HCT116 (cell line): ENCODE measurements around the gene ARHGEF37. TPM values are rescaled to one million over a fixed set of nuclear protein-coding genes. Genes with fewer than 3 reads are reported as not detected.

Source experiments
- ATAC-seq: fragments of 200-7000 bp; cut with Tn5 transposase; 2 replicates; pipeline ENCODE4 v1.9.1; 2020; ENCODE audit warnings: mild to moderate bottlenecking, moderate library complexity
- BruUV-seq: library from RNA; stranded (reverse); fragments of 400-500 nt; replicated peaks from 2 replicates; lab custom pipeline; 2021; lab: Mats Ljungman, UMichigan
- CTCF ChIA-PET: fragments of 300-600 bp; sonication (Branson Sonifier 250); formaldehyde crosslinking; loops from one replicate; lab custom pipeline; 2021; ENCODE audit warnings: antibody characterized with exemption; lab: Charles Lee
- POLR2A ChIA-PET: fragments of 300-600, 350-600 bp; sonication (Branson Sonifier 250); formaldehyde crosslinking; loops from one replicate; lab custom pipeline; 2021; ENCODE audit warnings: antibody characterized with exemption; lab: Charles Lee
- RAD21 ChIA-PET, 2 experiments: fragments of 300-600 bp; sonication (Branson Sonifier 250); formaldehyde crosslinking; loops; one replicate each; lab custom pipeline; 2023; ENCODE audit warnings: low total read pairs in 2 of 2; ENCODE audit not compliant: uncharacterized antibody in 2 of 2, unreplicated experiment in 2 of 2, low non-redundant PET in 1 of 2; lab: Charles Lee
- DNase-seq: peaks from one replicate; pipeline ENCODE4 v3.0.0-alpha.2; 2010; ENCODE audit warnings: low read depth, low spot score
- H2AFZ ChIP-seq: fragments of 200-600 bp; shearing (Covaris generic), sonication (generic); 2 replicates; pipeline ENCODE4 v1.6.1; 2017; ENCODE audit warnings: low read depth, mixed run types, mixed read lengths, antibody characterized with exemption, low read length; ENCODE audit not compliant: poor library complexity, severe bottlenecking
- H3K27ac ChIP-seq: 2 replicates; pipeline ENCODE4 v1.5.1; 2012; ENCODE audit warnings: low read depth, low read length
- H3K27me3 ChIP-seq: fragments of 200-600 bp; sonication (generic); 2 replicates; pipeline ENCODE4 v1.6.1; 2016; ENCODE audit warnings: mixed run types, low read length, mixed read lengths; ENCODE audit not compliant: insufficient read depth
- H3K36me3 ChIP-seq, 2 experiments: fragments of 200-500 bp in 1 of 2; fragments of 200-600 bp in 1 of 2; sonication (Bioruptor generic) in 1 of 2; sonication (generic) in 1 of 2; 2 replicates each; pipeline versions ENCODE4 v1.5.1 to v1.6.1; 2014 to 2016; ENCODE audit warnings: low read length in 2 of 2, inconsistent platforms in 1 of 2, mixed read lengths in 1 of 2, mixed run types in 1 of 2; ENCODE audit not compliant: insufficient read depth in 2 of 2, control insufficient read depth in 1 of 2
- H3K4me1 ChIP-seq, 2 experiments: fragments of 200-600 bp in 1 of 2; sonication (generic) in 1 of 2; 2 replicates each; pipeline versions ENCODE4 v1.5.1 to v1.6.1; 2012 to 2017; ENCODE audit warnings: low read length in 2 of 2, inconsistent platforms in 1 of 2, mild to moderate bottlenecking in 1 of 2, mixed read lengths in 1 of 2, mixed run types in 1 of 2, moderate library complexity in 1 of 2; ENCODE audit not compliant: insufficient read depth in 2 of 2, control insufficient read depth in 1 of 2
- H3K4me2 ChIP-seq: fragments of 200-600 bp; sonication (generic); 2 replicates; pipeline ENCODE4 v1.6.1; 2017; ENCODE audit warnings: mixed run types, low read length, mixed read lengths
- H3K4me3 ChIP-seq, 2 experiments: fragments of 200-600 bp in 1 of 2; sonication (generic) in 1 of 2; replicated peaks in 1 of 2; 2 replicates each; pipeline ENCODE4 v1.5.1; 2011 to 2016; ENCODE audit warnings: low read length in 2 of 2, control low read depth in 1 of 2, low read depth in 1 of 2, mild to moderate bottlenecking in 1 of 2, mixed read lengths in 1 of 2, mixed run types in 1 of 2
- H3K79me2 ChIP-seq: fragments of 200-600 bp; sonication (generic); 2 replicates; pipeline ENCODE4 v1.6.1; 2017; ENCODE audit warnings: mild to moderate bottlenecking, mixed run types, low read length, moderate library complexity, mixed read lengths; ENCODE audit not compliant: insufficient read depth
- H3K9ac ChIP-seq: fragments of 200-600 bp; sonication (generic); 2 replicates; pipeline ENCODE4 v1.6.1; 2016; ENCODE audit warnings: low read length, mixed read lengths
- H3K9me2 ChIP-seq: fragments of 200-600 bp; sonication (generic), shearing (Covaris generic); 2 replicates; pipeline ENCODE4 v1.6.1; 2017; ENCODE audit warnings: mixed run types, mild to moderate bottlenecking, moderate library complexity; ENCODE audit not compliant: insufficient read depth
- H3K9me3 ChIP-seq, 2 experiments: fragments of 200-500 bp in 1 of 2; fragments of 200-600 bp in 1 of 2; sonication (Bioruptor generic) in 1 of 2; sonication (generic) in 1 of 2; 2 replicates each; pipeline ENCODE4 v1.6.1; 2014 to 2017; ENCODE audit warnings: low read length in 2 of 2, mixed read lengths in 2 of 2, inconsistent platforms in 1 of 2, low read depth in 1 of 2, mild to moderate bottlenecking in 1 of 2, mixed run types in 1 of 2, moderate library complexity in 1 of 2; ENCODE audit not compliant: control insufficient read depth in 1 of 2, insufficient read depth in 1 of 2
- H4K20me1 ChIP-seq: fragments of 200-600 bp; sonication (generic), shearing (Covaris generic); 2 replicates; pipeline ENCODE4 v1.6.1; 2017; ENCODE audit warnings: mixed run types, mild to moderate bottlenecking, moderate library complexity; ENCODE audit not compliant: insufficient read depth
- CBX3 ChIP-seq: IDR thresholded peaks from 2 replicates; pipeline ENCODE4 v1.6.1; 2012; ENCODE audit warnings: low read depth
- CEBPB ChIP-seq: IDR thresholded peaks from 2 replicates; pipeline ENCODE4 v1.6.1; 2012; ENCODE audit warnings: low read depth
- EGR1 ChIP-seq: IDR thresholded peaks from 2 replicates; pipeline ENCODE4 v1.6.1; 2012; ENCODE audit warnings: low read depth
- EZH2phosphoT487 ChIP-seq: fragments of 200-600 bp; IDR thresholded peaks from 2 replicates; pipeline ENCODE4 v1.6.1; 2018; ENCODE audit warnings: antibody characterized with exemption, borderline replicate concordance
- JUND ChIP-seq: IDR thresholded peaks from 2 replicates; pipeline ENCODE4 v1.6.1; 2012
- RAD21 ChIP-seq: IDR thresholded peaks from 2 replicates; pipeline ENCODE4 v1.6.1; 2012; ENCODE audit warnings: low read depth, mild to moderate bottlenecking
- SIN3A ChIP-seq: IDR thresholded peaks from 2 replicates; pipeline ENCODE4 v1.6.1; 2012; ENCODE audit warnings: low read depth
- SP1 ChIP-seq: IDR thresholded peaks from 2 replicates; pipeline ENCODE4 v1.6.1; 2012; ENCODE audit warnings: low read depth
- TCF7L2 ChIP-seq: IDR thresholded peaks from 2 replicates; pipeline ENCODE4 v1.7.0; 2011; ENCODE audit warnings: borderline replicate concordance, inconsistent platforms; ENCODE audit not compliant: insufficient read depth, insufficient read length; ENCODE audit errors: extremely low read depth
- YY1 ChIP-seq: IDR thresholded peaks from 2 replicates; pipeline ENCODE4 v1.6.1; 2011; ENCODE audit warnings: low read length, low read depth, moderate library complexity, mild to moderate bottlenecking; ENCODE audit not compliant: insufficient replicate concordance; ENCODE audit errors: extremely low read depth
- ZFX ChIP-seq: fragments of 450-650 bp; IDR thresholded peaks from 2 replicates; pipeline ENCODE4 v1.6.1; 2017
- ZNF274 ChIP-seq: fragments of 200-500 bp; sonication (Bioruptor generic); IDR thresholded peaks from 2 replicates; pipeline ENCODE4 v1.6.1; 2014; ENCODE audit warnings: mild to moderate bottlenecking, low read depth, low read length, inconsistent platforms
- intact Hi-C: fragments of 100-400 bp; cut with micrococcal nuclease; formaldehyde crosslinking; loops from 2 replicates; pipeline ENCODE4 v1.10.0; 2022
- total RNA-seq: library from RNA; stranded (reverse); gene quantifications from one replicate; pipeline ENCODE4 v1.2.1, GENCODE V29; 2021; ENCODE audit not compliant: unreplicated experiment
- TF ChIP-seq, protein P1 (sequence below): IDR thresholded peaks from 2 replicates; pipeline ENCODE4 v1.6.1; 2012
- TF ChIP-seq, protein P2 (sequence below): IDR thresholded peaks from 2 replicates; pipeline ENCODE4 v1.6.1; 2011; ENCODE audit warnings: mild to moderate bottlenecking, low read length, moderate library complexity; ENCODE audit not compliant: insufficient replicate concordance; ENCODE audit errors: extremely low read depth
- TF ChIP-seq, protein P3 (sequence below), 3 experiments: fragments of 200-600 bp in 1 of 3; sonication (generic) in 1 of 3; IDR thresholded peaks in 2 of 3; conservative IDR thresholded peaks in 1 of 3; 2 replicates each; pipeline ENCODE4 v1.5.1; 2012 to 2017; ENCODE audit warnings: low read depth in 2 of 3, low read length in 2 of 3, antibody characterized with exemption in 1 of 3, borderline replicate concordance in 1 of 3, control low read depth in 1 of 3, mild to moderate bottlenecking in 1 of 3, mixed read lengths in 1 of 3, mixed run types in 1 of 3, moderate library complexity in 1 of 3; ENCODE audit not compliant: insufficient read depth in 1 of 3

Gene ARHGEF37
- total RNA-seq, 1 experiment from 2014 or later, result 7.0 TPM

GRCh38 chr5:149609640-149610219 is 28.4 kb downstream of the ARHGEF37 start:
- no peak for DNase-seq
- RAD21 ChIA-PET, result no interaction called here
- ATAC-seq, result no peak
- Histone ChIP-seq H3K36me3 (peaks cover 0 to 7% of the 10 kb centered on the region in 2 experiments; a peak in 1 of 4 replicates), H4K20me1 (no peaks in the 10 kb centered on the region), H3K27ac (no peak overlapping the region), H3K9me3 (peaks cover 8 to 9% of the 10 kb centered on the region in 2 experiments; a peak in 2 of 4 replicates), H3K4me2 (no peak overlapping the region), H3K4me1 (peaks cover 16 to 43% of the 10 kb centered on the region in 2 experiments), H3K9ac (no peak overlapping the region), H3K79me2 (no peaks in the 10 kb centered on the region), H3K4me3 (no peak overlapping the region), H3K9me2 (no peaks in the 10 kb centered on the region), H3K27me3 (no peaks in the 10 kb centered on the region), H2AFZ (no peak overlapping the region)
- POLR2A ChIA-PET, result no interaction called here
- CTCF ChIA-PET, result interaction anchor here (1.7 kb wide), 1 partner anchor 9 kb away, joined by 8 read pairs; no protein-coding TSS in a partner anchor
- intact Hi-C loops, result no loop called here
- TF ChIP-seq, protein P1, sequence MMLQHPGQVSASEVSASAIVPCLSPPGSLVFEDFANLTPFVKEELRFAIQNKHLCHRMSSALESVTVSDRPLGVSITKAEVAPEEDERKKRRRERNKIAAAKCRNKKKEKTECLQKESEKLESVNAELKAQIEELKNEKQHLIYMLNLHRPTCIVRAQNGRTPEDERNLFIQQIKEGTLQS, result no peak
- TF ChIP-seq RAD21 (no peak), JUND (no peak), EZH2phosphoT487 (no peak), YY1 (no peak), EGR1 (no peak), CEBPB (no peak), CBX3 (no peak), TCF7L2 (no peak), ZNF274 (no peak), SP1 (no peak), ZFX (no peak), SIN3A (no peak)
- TF ChIP-seq, protein P2, sequence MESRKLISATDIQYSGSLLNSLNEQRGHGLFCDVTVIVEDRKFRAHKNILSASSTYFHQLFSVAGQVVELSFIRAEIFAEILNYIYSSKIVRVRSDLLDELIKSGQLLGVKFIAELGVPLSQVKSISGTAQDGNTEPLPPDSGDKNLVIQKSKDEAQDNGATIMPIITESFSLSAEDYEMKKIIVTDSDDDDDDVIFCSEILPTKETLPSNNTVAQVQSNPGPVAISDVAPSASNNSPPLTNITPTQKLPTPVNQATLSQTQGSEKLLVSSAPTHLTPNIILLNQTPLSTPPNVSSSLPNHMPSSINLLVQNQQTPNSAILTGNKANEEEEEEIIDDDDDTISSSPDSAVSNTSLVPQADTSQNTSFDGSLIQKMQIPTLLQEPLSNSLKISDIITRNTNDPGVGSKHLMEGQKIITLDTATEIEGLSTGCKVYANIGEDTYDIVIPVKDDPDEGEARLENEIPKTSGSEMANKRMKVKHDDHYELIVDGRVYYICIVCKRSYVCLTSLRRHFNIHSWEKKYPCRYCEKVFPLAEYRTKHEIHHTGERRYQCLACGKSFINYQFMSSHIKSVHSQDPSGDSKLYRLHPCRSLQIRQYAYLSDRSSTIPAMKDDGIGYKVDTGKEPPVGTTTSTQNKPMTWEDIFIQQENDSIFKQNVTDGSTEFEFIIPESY, result no peak
- TF ChIP-seq, protein P3, sequence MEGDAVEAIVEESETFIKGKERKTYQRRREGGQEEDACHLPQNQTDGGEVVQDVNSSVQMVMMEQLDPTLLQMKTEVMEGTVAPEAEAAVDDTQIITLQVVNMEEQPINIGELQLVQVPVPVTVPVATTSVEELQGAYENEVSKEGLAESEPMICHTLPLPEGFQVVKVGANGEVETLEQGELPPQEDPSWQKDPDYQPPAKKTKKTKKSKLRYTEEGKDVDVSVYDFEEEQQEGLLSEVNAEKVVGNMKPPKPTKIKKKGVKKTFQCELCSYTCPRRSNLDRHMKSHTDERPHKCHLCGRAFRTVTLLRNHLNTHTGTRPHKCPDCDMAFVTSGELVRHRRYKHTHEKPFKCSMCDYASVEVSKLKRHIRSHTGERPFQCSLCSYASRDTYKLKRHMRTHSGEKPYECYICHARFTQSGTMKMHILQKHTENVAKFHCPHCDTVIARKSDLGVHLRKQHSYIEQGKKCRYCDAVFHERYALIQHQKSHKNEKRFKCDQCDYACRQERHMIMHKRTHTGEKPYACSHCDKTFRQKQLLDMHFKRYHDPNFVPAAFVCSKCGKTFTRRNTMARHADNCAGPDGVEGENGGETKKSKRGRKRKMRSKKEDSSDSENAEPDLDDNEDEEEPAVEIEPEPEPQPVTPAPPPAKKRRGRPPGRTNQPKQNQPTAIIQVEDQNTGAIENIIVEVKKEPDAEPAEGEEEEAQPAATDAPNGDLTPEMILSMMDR (IDR thresholded peaks at IDR 0.05 in 2 of 3, conservative IDR thresholded peaks at IDR 0.05 in 1 of 3; ENCODE audit: borderline replicate concordance in 1 of 3, insufficient read depth in 1 of 3, low read depth in 2 of 3, low read length in 2 of 3), result no peak
- no TSS peak for BruUV-seq
